HG03432 (cell line): Measurements from ENCODE around the gene KLHL26.

ENCODE experiments used
- ATAC-seq: cut with Tn5 transposase; IDR thresholded peaks from one replicate; pipeline ENCODE4 v1.9.1; 2021; ENCODE audit warnings: mild to moderate bottlenecking, moderate library complexity; ENCODE audit not compliant: unreplicated experiment

The KLHL26 gene

GRCh38 chr19:18712981-18713380, 76.2 kb downstream of the KLHL26 start:
- ATAC-seq, result no peak

- ATAC-seq, result no peak
Observed at GRCh38 chr19:18713550-18714117, 76.8 kb downstream of the KLHL26 start.

- ATAC-seq, result no peak
Observed at GRCh38 chr19:18715416-18715815, 78.6 kb downstream of the KLHL26 start.

- ATAC-seq, result no peak
Observed at GRCh38 chr19:18716857-18717256, 80.0 kb downstream of the KLHL26 start.

GRCh38 chr19:18717601-18718000, 80.8 kb downstream of the KLHL26 start:
- ATAC-seq, result no peak

GRCh38 chr19:18718015-18718526, 81.2 kb downstream of the KLHL26 start:
- ATAC-seq, result no peak

GRCh38 chr19:18718846-18719458, 82.1 kb downstream of the KLHL26 start:
- ATAC-seq, result no peak

GRCh38 chr19:18719541-18719940, 82.7 kb downstream of the KLHL26 start:
- no peak for ATAC-seq
